ENCODE data around the gene PHACTR1.

The PHACTR1 gene

DNA sequence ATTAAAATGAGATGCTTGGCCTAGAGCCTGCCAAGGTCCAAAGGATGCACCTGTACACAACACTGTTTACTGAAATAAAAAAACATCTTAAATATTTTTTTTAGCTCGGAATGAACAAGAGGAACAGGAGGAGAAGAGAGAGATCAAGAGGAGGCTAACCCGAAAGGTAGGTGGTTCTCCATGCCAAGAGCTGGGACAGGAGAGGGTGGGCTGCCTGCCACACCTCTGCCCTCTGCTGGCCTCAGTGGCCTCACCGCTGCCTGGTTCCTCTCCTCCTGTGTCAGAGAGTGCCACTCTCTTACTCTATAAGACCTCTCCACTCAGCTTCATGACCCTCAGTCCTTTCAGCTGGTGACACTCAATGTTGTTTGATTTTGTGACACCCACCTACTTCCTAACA lies 561.6 kb downstream of the PHACTR1 start:
- Histone ChIP-seq H3K4me1 (peaks cover 29 to 88% (median 70%) of the 10 kb centered on the region in 10 experiments), H3K4me2 (peak overlapping the region in 8 of 11 experiments; percentile 9 to 97 (median 70); a peak in 14 of 22 replicates), H3K27me3 (peaks cover 0 to 5% (median 0%) of the 10 kb centered on the region in 11 experiments; a peak in 1 of 22 replicates), H3K4me3 (no peak overlapping the region), H3K9me3 (replicated peaks in 1 of 11) (no peaks in the 10 kb centered on the region), H3K27ac (no peak overlapping the region), H3K9ac (no peak overlapping the region; a peak in 1 of 22 replicates), H3K36me3 (peaks cover 7 to 76% (median 54%) of the 10 kb centered on the region in 11 experiments; a peak in 20 of 22 replicates), H4K20me1 (peaks cover 0 to 63% (median 4%) of the 10 kb centered on the region in 11 experiments; a peak in 5 of 22 replicates)
- no peak for TF ChIP-seq Cebpa-rat (IDR thresholded peaks at IDR 0.05)

DNA sequence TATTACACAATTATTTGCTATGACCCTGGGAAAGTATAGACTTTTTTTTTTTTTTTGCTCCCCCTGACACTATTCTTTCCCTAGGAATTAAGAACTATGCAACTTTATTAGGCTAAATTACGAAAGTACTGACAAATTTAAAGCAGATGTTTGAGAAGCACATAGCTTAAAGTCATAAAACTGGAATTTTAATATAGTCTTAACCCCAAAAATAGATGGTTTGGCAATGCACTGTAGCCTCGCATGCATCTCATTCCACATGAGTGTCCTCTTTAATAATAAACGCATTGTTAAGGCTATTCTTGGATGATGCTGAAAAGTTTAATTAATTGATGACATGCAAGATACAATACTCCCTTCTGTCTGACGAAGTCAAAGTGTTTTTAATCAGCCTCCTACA lies 562.4 kb downstream of the PHACTR1 start:
- H3K27ac ChIP-seq, result no peak overlapping the region
- peaks cover 15 to 85% (median 62%) of the 10 kb centered on the region in 11 experiments; a peak in 21 of 22 replicates for H3K36me3 ChIP-seq
- no peak for TF ChIP-seq Cebpa-rat (IDR thresholded peaks at IDR 0.05)
- H3K4me2 ChIP-seq, result peak overlapping the region in 3 of 11 experiments; percentile 65 to 97 (median 88); a peak in 5 of 22 replicates
- H3K4me3 ChIP-seq, result no peak overlapping the region
- 0 out of 22 replicates have a peak, but pooled peaks cover 0 to 5% (median 0%) of the 10 kb centered on the region in 11 experiments for H3K27me3 ChIP-seq
- H3K4me1 ChIP-seq, result peaks cover 25 to 84% (median 69%) of the 10 kb centered on the region in 10 experiments
- H4K20me1 ChIP-seq, result peaks cover 0 to 63% (median 4%) of the 10 kb centered on the region in 11 experiments; a peak in 5 of 22 replicates
- no peaks in the 10 kb centered on the region for H3K9me3 ChIP-seq (replicated peaks in 1 of 11)
- no peak overlapping the region for H3K9ac ChIP-seq

DNA sequence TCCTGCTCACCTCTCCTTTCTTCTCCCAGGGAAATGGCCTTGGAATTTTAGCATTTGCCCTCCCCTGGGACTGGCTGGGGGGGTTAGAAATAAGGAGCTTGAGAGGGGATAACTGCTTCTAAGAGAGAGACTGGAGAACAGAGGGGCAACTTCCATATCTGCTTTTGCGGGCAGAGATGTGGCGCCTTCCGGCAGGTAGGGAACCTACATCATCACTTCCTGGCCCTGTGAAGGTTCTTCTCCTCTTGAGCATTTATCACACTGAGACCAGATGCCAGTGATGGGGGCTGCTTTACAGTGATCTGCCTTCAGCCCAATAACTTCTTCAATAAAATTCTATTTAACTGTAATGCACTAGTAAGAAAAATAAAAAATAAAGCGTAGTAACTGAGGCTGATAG lies 563.7 kb downstream of the PHACTR1 start:
- H3K4me2 ChIP-seq, result peak overlapping the region in 10 of 11 experiments; percentile 44 to 72 (median 62); a peak in 19 of 22 replicates

DNA sequence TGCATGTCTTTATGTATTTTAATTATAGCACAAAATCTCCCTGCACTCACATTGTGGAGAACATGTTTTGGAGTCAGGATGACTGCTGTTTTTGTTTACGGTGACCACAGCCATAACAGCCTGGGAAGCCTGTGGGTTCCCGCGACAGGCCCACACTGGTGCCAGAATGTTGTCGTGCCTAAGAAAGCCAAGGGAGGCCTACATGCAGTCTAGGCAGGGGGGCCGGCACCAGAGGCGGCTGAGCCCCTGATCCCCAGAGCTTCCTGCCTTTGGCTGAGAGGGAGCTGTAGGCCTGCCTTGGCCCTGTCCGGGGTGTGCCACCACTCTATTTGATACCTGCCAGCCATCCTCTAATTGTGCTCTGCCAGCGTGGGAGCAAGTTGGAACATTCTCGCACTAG lies 565.1 kb downstream of the PHACTR1 start:
- peaks cover 27 to 80% (median 64%) of the 10 kb centered on the region in 10 experiments for H3K4me1 ChIP-seq
- no peak overlapping the region for H3K9ac ChIP-seq
- no peaks in the 10 kb centered on the region for H3K27me3 ChIP-seq
- no peak for TF ChIP-seq Cebpa-rat (IDR thresholded peaks at IDR 0.05)
- peak overlapping the region in 4 of 11 experiments; percentile 8 to 65 (median 16); a peak in 2 of 22 replicates for H3K4me2 ChIP-seq
- H4K20me1 ChIP-seq, result peaks cover 0 to 53% (median 4%) of the 10 kb centered on the region in 11 experiments; a peak in 5 of 22 replicates
- no peak overlapping the region for H3K4me3 ChIP-seq
- peaks cover 1 to 22% (median 6%) of the 10 kb centered on the region in 11 experiments; a peak in 20 of 22 replicates for H3K9me3 ChIP-seq (replicated peaks in 1 of 11)
- peak overlapping the region in 4 of 11 experiments; percentile 2 to 31 (median 21); a peak in 2 of 22 replicates for H3K27ac ChIP-seq
- H3K36me3 ChIP-seq, result peaks cover 34 to 99% (median 88%) of the 10 kb centered on the region in 11 experiments

More for the DNA sequence above, 563.7 kb downstream of the PHACTR1 start:
- Histone ChIP-seq H3K9me3 (replicated peaks in 1 of 11) (peaks cover 0 to 8% (median 0%) of the 10 kb centered on the region in 11 experiments; a peak in 4 of 22 replicates), H3K4me1 (peaks cover 20 to 81% (median 61%) of the 10 kb centered on the region in 10 experiments), H3K9ac (no peak overlapping the region; a peak in 1 of 22 replicates), H4K20me1 (peaks cover 0 to 65% (median 4%) of the 10 kb centered on the region in 11 experiments; a peak in 5 of 22 replicates), H3K27ac (no peak overlapping the region; a peak in 1 of 22 replicates), H3K27me3 (no peaks in the 10 kb centered on the region), H3K4me3 (no peak overlapping the region), H3K36me3 (peaks cover 25 to 93% (median 74%) of the 10 kb centered on the region in 11 experiments)
- TF ChIP-seq Cebpa-rat (IDR thresholded peaks at IDR 0.05), result no peak

DNA sequence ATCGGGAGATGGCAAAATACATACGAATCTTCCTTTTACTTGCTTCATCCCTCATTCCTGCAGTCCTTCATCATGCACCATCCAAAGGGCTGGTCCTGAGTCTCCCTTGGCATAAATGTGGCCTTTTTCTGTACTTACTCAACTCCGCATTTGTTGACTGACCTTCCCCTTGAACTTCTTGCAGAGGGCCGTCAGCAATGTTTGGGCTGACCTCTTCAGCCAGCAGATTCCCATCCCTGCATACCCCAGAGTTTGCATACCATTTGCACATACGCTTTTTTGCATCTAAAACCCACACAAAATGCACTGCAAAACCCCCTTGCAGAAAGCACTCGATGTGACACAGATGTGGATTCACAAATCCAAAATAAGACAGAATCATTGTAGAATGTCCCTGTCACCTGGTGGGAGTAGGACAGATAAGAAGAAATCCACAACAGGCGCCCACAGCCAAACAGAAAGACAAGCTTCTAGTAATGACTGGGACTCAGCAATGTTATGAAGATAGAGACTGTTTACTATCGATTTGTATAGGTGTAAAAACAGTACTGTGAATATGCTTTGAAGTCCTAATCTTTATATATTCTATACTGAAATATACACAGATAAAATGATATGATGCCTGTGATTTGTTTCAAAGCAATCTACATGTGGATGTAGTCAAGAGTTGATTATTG lies 566.0 kb downstream of the PHACTR1 start:
- peaks cover 35 to 76% (median 57%) of the 10 kb centered on the region in 10 experiments for H3K4me1 ChIP-seq
- H3K9ac ChIP-seq, result no peak overlapping the region
- H3K27ac ChIP-seq, result no peak overlapping the region
- no peak overlapping the region for H3K4me2 ChIP-seq
- H3K36me3 ChIP-seq, result peaks cover 37 to 99% (median 91%) of the 10 kb centered on the region in 11 experiments
- no peaks in the 10 kb centered on the region for H3K27me3 ChIP-seq
- no peak for TF ChIP-seq Cebpa-rat (IDR thresholded peaks at IDR 0.05)
- H3K4me3 ChIP-seq, result no peak overlapping the region
- peaks cover 10 to 30% (median 14%) of the 10 kb centered on the region in 11 experiments for H3K9me3 ChIP-seq (replicated peaks in 1 of 11)
- peaks cover 0 to 45% (median 0%) of the 10 kb centered on the region in 11 experiments; a peak in 5 of 22 replicates for H4K20me1 ChIP-seq

DNA sequence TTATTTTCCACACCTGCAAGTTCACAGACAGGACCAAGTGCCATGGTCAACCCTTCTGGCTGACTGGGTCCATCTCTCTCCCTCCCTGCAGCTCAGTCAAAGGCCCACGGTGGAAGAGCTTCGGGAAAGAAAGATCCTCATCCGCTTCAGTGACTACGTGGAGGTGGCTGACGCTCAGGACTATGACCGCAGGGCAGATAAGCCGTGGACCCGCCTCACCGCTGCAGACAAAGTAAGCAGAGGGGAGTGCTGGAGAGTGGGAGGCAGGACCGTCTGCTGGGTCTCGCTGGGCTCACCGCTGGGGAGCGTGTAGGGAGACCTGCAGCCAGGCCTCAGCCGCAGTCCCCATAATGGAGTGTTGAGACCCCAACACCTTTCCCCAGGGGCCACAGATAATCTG lies 566.8 kb downstream of the PHACTR1 start:
- TF ChIP-seq Cebpa-rat (IDR thresholded peaks at IDR 0.05), result no peak
- no peak overlapping the region for H3K4me3 ChIP-seq
- H3K4me2 ChIP-seq, result no peak overlapping the region
- 0 out of 22 replicates have a peak overlapping the region, but pooled peaks of 1 of the 11 experiments have one; percentile 0 for H3K27ac ChIP-seq
- H3K36me3 ChIP-seq, result peaks cover 44 to 99% (median 94%) of the 10 kb centered on the region in 11 experiments
- H3K9me3 ChIP-seq (replicated peaks in 1 of 11), result peaks cover 18 to 37% (median 22%) of the 10 kb centered on the region in 11 experiments
- no peak overlapping the region for H3K9ac ChIP-seq
- H4K20me1 ChIP-seq, result peaks cover 0 to 37% (median 0%) of the 10 kb centered on the region in 11 experiments; a peak in 5 of 22 replicates
- H3K27me3 ChIP-seq, result no peaks in the 10 kb centered on the region
- H3K4me1 ChIP-seq, result peaks cover 35 to 76% (median 51%) of the 10 kb centered on the region in 10 experiments

DNA sequence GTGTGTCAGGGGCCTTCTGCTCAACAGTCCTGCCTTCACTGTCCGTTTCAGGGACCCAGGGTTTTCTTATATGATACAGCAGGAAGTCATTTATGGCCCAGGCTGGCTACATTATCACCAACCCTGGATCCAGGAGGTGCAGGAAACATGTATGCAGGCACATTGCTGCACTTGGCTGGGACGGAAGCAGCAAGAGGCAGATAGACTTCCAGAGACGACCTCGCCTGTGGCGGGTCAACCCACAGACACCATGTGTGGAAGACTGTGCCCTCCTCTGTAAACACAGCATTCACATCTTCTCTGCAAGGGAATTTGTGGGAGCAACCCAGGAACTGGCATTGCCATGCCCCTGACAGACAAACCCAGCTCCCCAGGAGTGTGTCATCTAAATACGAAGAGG lies 568.1 kb downstream of the PHACTR1 start:
- Histone ChIP-seq H3K4me1 (peaks cover 33 to 75% (median 48%) of the 10 kb centered on the region in 10 experiments), H3K9ac (no peak overlapping the region), H4K20me1 (peaks cover 0 to 30% (median 0%) of the 10 kb centered on the region in 11 experiments; a peak in 5 of 22 replicates)

DNA sequence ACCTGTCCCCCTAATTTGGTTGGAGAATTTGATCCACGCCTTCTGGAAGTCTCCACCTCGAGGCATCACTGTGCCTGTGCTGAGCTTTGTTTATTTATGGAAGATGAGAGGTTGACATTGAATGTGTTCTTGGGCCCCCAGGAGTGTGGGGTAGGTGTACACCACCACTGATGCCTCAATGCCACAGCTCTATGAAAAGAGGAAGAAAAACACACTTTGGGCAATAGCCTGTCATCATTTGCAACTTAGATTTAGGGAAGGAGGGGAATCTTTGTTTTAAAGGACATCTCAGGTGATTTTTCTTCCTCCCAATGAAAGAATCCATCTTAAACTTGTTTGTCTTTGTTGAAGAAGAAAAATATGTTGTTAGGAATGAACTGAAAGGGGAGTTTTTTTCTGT lies 569.1 kb downstream of the PHACTR1 start:
- no peaks in the 10 kb centered on the region for H3K27me3 ChIP-seq
- peaks cover 22 to 64% (median 39%) of the 10 kb centered on the region in 10 experiments for H3K4me1 ChIP-seq
- TF ChIP-seq Cebpa-rat (IDR thresholded peaks at IDR 0.05), result no peak
- peak overlapping the region in 10 of 11 experiments; percentile 0 to 87 (median 24); a peak in 13 of 22 replicates for H3K4me2 ChIP-seq
- no peak overlapping the region for H3K9ac ChIP-seq
- H4K20me1 ChIP-seq, result peaks cover 0 to 22% (median 0%) of the 10 kb centered on the region in 11 experiments; a peak in 4 of 22 replicates
- H3K27ac ChIP-seq, result peak overlapping the region in 6 of 11 experiments; percentile 9 to 36 (median 24); a peak in 5 of 22 replicates
- no peak overlapping the region; a peak in 1 of 20 replicates for H3K4me3 ChIP-seq
- peaks cover 55 to 99% (median 92%) of the 10 kb centered on the region in 11 experiments for H3K36me3 ChIP-seq
- H3K9me3 ChIP-seq (replicated peaks in 1 of 11), result peaks cover 21 to 37% (median 26%) of the 10 kb centered on the region in 11 experiments

More for the DNA sequence above, 568.1 kb downstream of the PHACTR1 start:
- peaks cover 55 to 99% (median 94%) of the 10 kb centered on the region in 11 experiments for H3K36me3 ChIP-seq
- no peak for TF ChIP-seq Cebpa-rat (IDR thresholded peaks at IDR 0.05)
- H3K4me3 ChIP-seq, result no peak overlapping the region
- H3K9me3 ChIP-seq (replicated peaks in 1 of 11), result peaks cover 21 to 37% (median 26%) of the 10 kb centered on the region in 11 experiments
- H3K27me3 ChIP-seq, result no peaks in the 10 kb centered on the region
- H3K4me2 ChIP-seq, result peak overlapping the region in 4 of 11 experiments; percentile 2 to 87 (median 38); a peak in 5 of 22 replicates
- H3K27ac ChIP-seq, result peak overlapping the region in 1 of 11 experiments; percentile 30; a peak in 2 of 22 replicates
